Activated T-cell treated with anti-CD3 and anti-CD28 coated beads, Interleukin-2, amount 50 U/mL, for 48 hours (primary cell): ENCODE measurements around the gene MICA.

Source experiments
- DNase-seq, 2 experiments: peaks; one replicate each; pipeline ENCODE4 v3.0.0-alpha.2; 2020

The MICA gene

GRCh38 chr6:31462026-31462963 lies 58.9 kb downstream of the MICA start:
- DNase-seq: no peak

GRCh38 chr6:31462964-31463870 lies 59.8 kb downstream of the MICA start:
- DNase-seq: peak; percentile 94 to 95

- DNase-seq: no peak
Observed at GRCh38 chr6:31464252-31465184, 61.1 kb downstream of the MICA start.
